Tibial artery (tissue), 4 donors: Measurements from ENCODE around the gene METTL14.

Source experiments
- DNase-seq, 2 donors: peaks; one replicate each; pipeline ENCODE4 v3.0.0-alpha.2; 2019
- H3K27ac ChIP-seq, 2 donors: fragments of 200-600 bp; sonication (generic) in 1 of 2; 1 replicate in 1 of 2; 2 replicates in 1 of 2; pipeline ENCODE4 v1.5.1; 2018 to 2019; ENCODE audit warnings: mild to moderate bottlenecking in 1 of 2
- H3K27me3 ChIP-seq, 2 donors: fragments of 200-600 bp; sonication (generic) in 1 of 2; one replicate each; pipeline versions ENCODE4 v1.5.1 to v1.6.0; 2016 to 2019
- H3K36me3 ChIP-seq, 3 donors: fragments of 200-600 bp; sonication (generic) in 2 of 3; one replicate each; pipeline ENCODE4 v1.5.1; 2016 to 2019; ENCODE audit warnings: mild to moderate bottlenecking in 2 of 3
- H3K4me1 ChIP-seq, 4 donors: fragments of 200-600 bp; sonication (generic) in 2 of 4; 1 replicate in 3 of 4; 2 replicates in 1 of 4; pipeline ENCODE4 v1.5.1; 2016 to 2019
- H3K4me3 ChIP-seq, 2 donors: fragments of 200-600 bp; sonication (generic) in 1 of 2; 1 replicate in 1 of 2; 2 replicates in 1 of 2; pipeline ENCODE4 v1.5.1; 2018 to 2019; ENCODE audit warnings: mild to moderate bottlenecking in 2 of 2
- H3K9me3 ChIP-seq, 3 donors: fragments of 200-600 bp; sonication (generic) in 1 of 3; one replicate each; pipeline ENCODE4 v1.5.1; 2016 to 2019
- CTCF ChIP-seq, 2 experiments: fragments of 200-600 bp in 1 of 2; fragments of 450-650 bp in 1 of 2; IDR thresholded peaks; one replicate each; pipeline ENCODE4 v1.5.1; 2017 to 2019; ENCODE audit warnings: antibody characterized with exemption in 2 of 2, mild to moderate bottlenecking in 1 of 2, moderate library complexity in 1 of 2
- intact Hi-C: fragments of 100-400 bp; cut with DNase I; formaldehyde crosslinking; loops from one replicate; pipeline ENCODE4 v1.15.0; 2023; ENCODE audit warnings: low total_unique reads

Gene METTL14

GRCh38 chr4:118716304-118716703, 31.1 kb downstream of the METTL14 start:
- intact Hi-C loops: no loop called here
- peaks cover 12 to 36% (median 26%) of the 10 kb centered on the region in 3 donors for H3K36me3 ChIP-seq
- no peak for TF ChIP-seq CTCF (IDR thresholded peaks at IDR 0.05)

GRCh38 chr4:118718511-118719170, 33.4 kb downstream of the METTL14 start:
- no peaks in the 10 kb centered on the region for H3K27me3 ChIP-seq
- H3K36me3 ChIP-seq: peaks cover 17 to 36% (median 28%) of the 10 kb centered on the region in 3 donors
- intact Hi-C loops: no loop called here
- TF ChIP-seq CTCF (IDR thresholded peaks at IDR 0.05): no peak
- DNase-seq: no peak
- H3K27ac ChIP-seq: no peak overlapping the region
- no peaks in the 10 kb centered on the region for H3K9me3 ChIP-seq
- no peak overlapping the region for H3K4me3 ChIP-seq
- no peaks in the 10 kb centered on the region for H3K4me1 ChIP-seq

More at GRCh38 chr4:118716304-118716703, 31.1 kb downstream of the METTL14 start:
- Histone ChIP-seq H3K27me3 (no peaks in the 10 kb centered on the region), H3K4me1 (no peaks in the 10 kb centered on the region), H3K27ac (no peak overlapping the region), H3K4me3 (no peak overlapping the region), H3K9me3 (no peaks in the 10 kb centered on the region)
- no peak for DNase-seq

GRCh38 chr4:118721752-118722151, 36.6 kb downstream of the METTL14 start:
- Histone ChIP-seq H3K27me3 (no peaks in the 10 kb centered on the region), H3K9me3 (no peaks in the 10 kb centered on the region), H3K27ac (no peak overlapping the region), H3K4me3 (no peak overlapping the region), H3K4me1 (no peaks in the 10 kb centered on the region), H3K36me3 (peaks cover 21 to 59% (median 53%) of the 10 kb centered on the region in 3 donors)
- TF ChIP-seq CTCF (IDR thresholded peaks at IDR 0.05): no peak
- DNase-seq: no peak
- intact Hi-C loops: no loop called here

GRCh38 chr4:118723369-118723768, 38.2 kb downstream of the METTL14 start:
- Histone ChIP-seq H3K36me3 (peaks cover 37 to 72% (median 69%) of the 10 kb centered on the region in 3 donors), H3K4me3 (no peak overlapping the region), H3K4me1 (no peaks in the 10 kb centered on the region), H3K27me3 (no peaks in the 10 kb centered on the region), H3K27ac (no peak overlapping the region), H3K9me3 (no peaks in the 10 kb centered on the region)
- intact Hi-C loops: no loop called here
- no peak for TF ChIP-seq CTCF (IDR thresholded peaks at IDR 0.05)
- no peak for DNase-seq

GRCh38 chr4:118727360-118727759, 42.2 kb downstream of the METTL14 start:
- Histone ChIP-seq H3K27ac (no peak overlapping the region), H3K4me1 (no peaks in the 10 kb centered on the region), H3K9me3 (no peaks in the 10 kb centered on the region), H3K4me3 (no peak overlapping the region), H3K27me3 (no peaks in the 10 kb centered on the region), H3K36me3 (peaks cover 49 to 92% (median 90%) of the 10 kb centered on the region in 3 donors)
- intact Hi-C loops: no loop called here
- TF ChIP-seq CTCF (IDR thresholded peaks at IDR 0.05): no peak
- DNase-seq: no peak
